OCI-LY7 (cell line): ENCODE data around the gene ERP27.

ENCODE experiments used
- EZH2phosphoT487 ChIP-seq: fragments of 200-600 bp; sonication (generic); IDR thresholded peaks from 2 replicates; pipeline ENCODE4 v1.6.1; 2018; ENCODE audit warnings: low read depth, borderline replicate concordance, mild to moderate bottlenecking, mixed run types, antibody characterized with exemption, low read length, moderate library complexity, mixed read lengths
- TF ChIP-seq, protein P1 (sequence below): fragments of 200-600 bp; sonication (generic); conservative IDR thresholded peaks from 2 replicates; pipeline ENCODE4 v1.5.1; 2014; ENCODE audit warnings: mild to moderate bottlenecking, antibody characterized with exemption, low read length, moderate library complexity, mixed read lengths

DNA sequence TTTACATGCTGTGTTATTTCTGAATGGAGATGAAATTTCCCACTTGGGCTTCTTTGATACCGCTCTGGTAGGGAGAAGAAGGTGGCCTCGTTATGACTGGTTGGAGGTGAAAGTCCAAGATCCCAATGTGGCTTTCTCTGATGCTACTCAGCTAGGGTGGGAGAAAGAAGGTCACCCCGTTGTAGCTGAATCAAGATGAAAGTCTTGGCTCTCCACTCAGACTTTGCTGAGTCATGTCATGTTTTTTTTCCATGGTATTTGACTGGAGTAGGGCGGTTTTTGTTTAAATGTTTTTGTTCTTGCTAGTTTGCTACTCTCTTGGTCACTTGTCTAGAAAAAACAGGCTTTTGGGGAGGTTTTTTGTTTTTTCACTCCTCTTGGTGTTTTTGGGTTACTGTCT is 32.1 kb upstream of the ERP27 start:
- TF ChIP-seq, protein P1, sequence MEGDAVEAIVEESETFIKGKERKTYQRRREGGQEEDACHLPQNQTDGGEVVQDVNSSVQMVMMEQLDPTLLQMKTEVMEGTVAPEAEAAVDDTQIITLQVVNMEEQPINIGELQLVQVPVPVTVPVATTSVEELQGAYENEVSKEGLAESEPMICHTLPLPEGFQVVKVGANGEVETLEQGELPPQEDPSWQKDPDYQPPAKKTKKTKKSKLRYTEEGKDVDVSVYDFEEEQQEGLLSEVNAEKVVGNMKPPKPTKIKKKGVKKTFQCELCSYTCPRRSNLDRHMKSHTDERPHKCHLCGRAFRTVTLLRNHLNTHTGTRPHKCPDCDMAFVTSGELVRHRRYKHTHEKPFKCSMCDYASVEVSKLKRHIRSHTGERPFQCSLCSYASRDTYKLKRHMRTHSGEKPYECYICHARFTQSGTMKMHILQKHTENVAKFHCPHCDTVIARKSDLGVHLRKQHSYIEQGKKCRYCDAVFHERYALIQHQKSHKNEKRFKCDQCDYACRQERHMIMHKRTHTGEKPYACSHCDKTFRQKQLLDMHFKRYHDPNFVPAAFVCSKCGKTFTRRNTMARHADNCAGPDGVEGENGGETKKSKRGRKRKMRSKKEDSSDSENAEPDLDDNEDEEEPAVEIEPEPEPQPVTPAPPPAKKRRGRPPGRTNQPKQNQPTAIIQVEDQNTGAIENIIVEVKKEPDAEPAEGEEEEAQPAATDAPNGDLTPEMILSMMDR = no peak
- no peak for TF ChIP-seq EZH2phosphoT487
